GM21423 (cell line): ENCODE results near the gene BCAR3.

Experiments
- ATAC-seq: cut with Tn5 transposase; IDR thresholded peaks from one replicate; pipeline ENCODE4 v1.9.1; 2021; ENCODE audit warnings: mild to moderate bottlenecking, moderate library complexity; ENCODE audit not compliant: unreplicated experiment

Gene BCAR3

DNA sequence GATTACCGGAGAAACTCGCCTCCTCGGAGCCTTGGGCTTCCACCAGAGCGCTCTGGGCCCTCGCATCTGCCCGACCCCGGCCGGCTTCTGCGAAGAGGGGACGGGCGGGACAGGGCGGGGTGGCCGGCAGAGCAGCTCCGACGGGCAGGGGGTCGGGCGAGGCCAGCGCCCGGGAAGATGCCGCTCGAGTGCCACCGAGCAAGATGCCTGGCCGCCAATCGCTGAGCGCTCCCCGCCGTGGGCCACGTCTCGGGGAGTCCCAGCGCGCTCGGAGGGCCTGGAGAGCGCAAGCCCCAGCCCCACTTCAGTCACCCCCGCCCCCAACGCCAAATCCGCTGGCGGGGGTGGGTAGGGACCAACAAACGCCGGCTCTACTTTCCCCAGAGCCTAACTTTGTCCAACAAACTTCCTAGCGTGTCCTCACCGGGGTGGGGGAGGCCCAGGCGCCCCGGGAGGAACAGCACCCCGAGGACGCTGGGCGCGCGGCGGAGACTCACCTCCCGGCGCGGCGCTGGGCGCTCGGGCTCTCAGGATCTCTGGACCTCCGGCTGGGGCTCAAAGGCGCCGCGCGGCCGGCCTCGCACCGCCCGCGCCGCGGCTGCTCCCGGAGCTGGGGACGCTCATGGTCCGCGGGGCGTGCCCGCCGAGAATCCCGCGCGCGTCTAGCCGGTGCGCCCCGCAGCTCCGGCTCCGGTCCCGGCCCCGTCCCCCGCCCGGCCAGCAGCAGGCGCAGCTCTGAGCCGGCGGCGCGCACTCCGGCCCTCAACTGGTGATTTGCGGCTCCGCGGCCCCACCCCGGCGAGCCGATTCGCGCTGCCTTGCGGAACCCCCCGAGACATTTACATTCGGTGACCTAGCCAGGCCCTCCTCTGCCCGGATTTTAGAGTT is at the start of gene BCAR3:
Gene BCAR3 (minus strand): TSS at position 737 of the 888 bp plus-strand sequence. CDS start 6,907 bp downstream, outside the sequence.
- ATAC-seq: peak; percentile 68

DNA sequence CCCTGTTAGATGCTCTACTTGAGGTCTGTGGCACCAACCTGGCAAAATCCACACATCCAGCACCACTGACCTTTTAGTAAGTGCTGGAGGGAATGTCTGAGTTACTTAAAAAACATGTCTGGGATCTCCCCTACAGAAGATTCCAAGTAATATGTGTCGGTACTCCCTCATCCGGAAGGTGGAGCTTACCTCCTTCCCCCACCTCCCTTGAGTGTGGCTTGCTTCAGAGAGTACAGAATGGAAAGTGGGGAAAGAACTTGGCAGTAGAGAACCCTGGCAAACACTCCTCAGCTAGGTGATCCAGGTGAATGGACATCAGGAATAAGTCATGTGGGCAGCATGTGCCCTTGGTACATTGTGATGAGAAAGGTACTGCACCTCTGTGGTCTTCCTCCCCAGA is 49.0 kb upstream of the BCAR3 start:
- no peak for ATAC-seq

DNA sequence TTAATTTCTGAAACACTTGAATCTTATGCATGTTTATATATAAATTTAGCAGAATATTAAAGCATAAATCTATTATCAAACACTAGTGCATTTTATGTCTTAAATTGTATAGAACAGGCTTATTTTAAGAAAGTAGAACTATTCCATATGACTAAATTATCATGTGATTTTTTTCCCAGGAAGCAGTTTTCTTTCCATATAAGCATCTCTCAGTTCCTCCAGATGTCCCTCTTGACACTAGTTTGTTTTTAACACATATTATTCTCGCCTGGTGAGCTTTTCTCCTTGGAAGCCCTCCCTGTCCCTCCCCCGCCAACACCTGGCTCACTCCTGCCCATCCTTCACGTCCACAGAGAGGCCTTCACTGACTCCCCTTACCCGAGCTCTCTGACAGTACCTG is 48.3 kb upstream of the BCAR3 start:
- ATAC-seq: no peak

GRCh38 chr1:93729502-93729901 is 47.9 kb upstream of the BCAR3 start:
- no peak for ATAC-seq

GRCh38 chr1:93728480-93729131 is 47.0 kb upstream of the BCAR3 start:
- no peak for ATAC-seq

DNA sequence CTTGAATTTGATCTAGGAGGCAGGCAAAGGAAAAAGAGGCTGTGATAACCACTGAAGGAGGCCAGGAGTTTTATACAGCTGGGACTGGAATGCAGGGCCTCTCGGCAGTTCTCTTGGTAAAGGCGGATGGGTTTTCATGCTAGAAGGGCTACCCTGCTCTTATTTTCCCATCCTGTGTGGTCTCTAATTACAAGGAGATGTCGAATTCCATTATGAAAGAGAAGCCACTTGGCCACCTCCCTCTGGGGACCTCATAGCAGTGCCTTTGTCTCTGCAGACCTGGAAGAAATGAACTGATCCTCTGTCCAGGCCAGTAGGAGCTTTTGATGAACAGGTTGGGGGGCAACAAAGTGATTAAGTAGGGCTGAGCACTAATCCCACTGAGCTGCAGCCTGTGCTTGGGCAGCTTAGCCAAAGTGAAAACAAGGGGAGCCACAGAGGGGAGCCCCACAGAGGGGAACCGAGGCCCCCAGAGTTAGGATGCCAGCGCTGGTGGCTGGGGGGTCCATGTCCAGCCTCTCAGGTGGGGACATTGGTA is 42.2 kb upstream of the BCAR3 start:
- no peak for ATAC-seq

- ATAC-seq: no peak
Observed at GRCh38 chr1:93723110-93723509, 41.5 kb upstream of the BCAR3 start.

- ATAC-seq: no peak
Observed at GRCh38 chr1:93722081-93723031, 40.7 kb upstream of the BCAR3 start.

- ATAC-seq: no peak
Observed at GRCh38 chr1:93720956-93721626, 39.5 kb upstream of the BCAR3 start.

- no peak for ATAC-seq
Observed at GRCh38 chr1:93717640-93718039, 36.0 kb upstream of the BCAR3 start.

DNA sequence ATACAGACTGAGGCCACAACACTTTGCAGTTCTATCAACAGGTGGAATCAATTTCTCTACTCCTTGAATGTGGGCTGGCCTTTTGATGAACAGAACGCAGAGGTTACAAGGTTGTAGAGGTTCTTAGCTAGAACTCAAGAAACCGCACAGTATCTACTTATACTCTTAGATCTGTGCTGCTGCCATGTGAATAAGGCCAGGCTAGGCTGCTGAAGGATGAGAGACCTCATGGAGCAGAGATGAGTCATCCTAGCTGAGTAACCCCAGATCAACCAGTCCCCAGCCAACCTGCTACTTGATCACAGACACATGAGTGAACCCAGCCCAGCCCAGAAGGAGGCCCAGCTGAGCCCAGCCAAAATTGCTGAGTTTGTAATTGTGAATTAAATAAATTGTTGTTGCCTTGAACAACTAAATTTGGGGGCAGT is 35.3 kb upstream of the BCAR3 start:
- ATAC-seq: no peak

DNA sequence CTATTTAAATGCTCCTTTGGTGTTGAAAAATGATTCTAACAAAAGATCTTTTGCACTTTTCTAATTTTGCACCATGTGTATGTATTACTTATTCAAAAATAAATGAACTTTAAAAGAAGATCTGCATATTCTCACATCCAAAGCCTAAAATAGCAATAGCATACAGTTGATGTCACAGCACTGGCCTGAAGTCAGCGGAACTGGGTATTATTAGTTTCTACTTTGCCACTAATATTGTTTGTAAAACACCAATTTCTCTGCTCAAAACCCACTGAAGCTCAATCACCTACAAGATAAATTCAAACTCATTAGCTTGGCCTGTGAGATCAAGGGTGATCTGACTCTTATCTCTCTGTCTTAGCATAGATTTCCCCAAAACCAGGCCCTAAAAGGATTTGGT is 34.5 kb upstream of the BCAR3 start:
- ATAC-seq: peak; percentile 24

DNA sequence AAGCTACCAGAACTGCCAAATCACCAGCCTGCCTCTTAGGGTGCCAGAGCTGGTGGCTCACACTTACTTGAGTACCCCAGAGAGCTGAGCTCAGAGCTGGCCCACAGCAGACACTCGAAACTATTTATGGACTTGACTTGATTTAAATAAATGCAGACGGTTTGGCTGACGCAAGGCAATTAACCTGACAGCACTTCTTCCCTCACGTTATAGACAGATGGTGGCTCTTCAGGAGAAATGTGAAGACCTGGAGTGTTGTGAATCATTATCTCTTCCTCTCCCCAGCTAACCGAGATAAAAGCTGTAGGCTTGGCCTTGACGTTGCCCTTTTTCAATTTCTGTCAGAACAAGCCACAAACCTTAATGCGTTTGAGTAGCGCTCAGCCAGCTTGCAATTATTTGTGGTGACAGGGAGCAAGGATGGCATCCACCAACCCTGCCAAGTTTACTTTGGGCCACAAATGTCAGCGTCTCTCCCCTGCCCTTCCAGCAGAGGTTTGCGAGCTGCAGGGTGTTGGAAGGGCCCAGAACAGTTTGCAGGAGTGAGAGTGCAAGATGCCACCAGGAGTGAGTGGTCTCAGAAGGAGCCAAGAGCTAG is 34.0 kb upstream of the BCAR3 start:
- peak; percentile 41 for ATAC-seq

GRCh38 chr1:93714356-93714755 is 32.7 kb upstream of the BCAR3 start:
- no peak for ATAC-seq

- ATAC-seq: no peak
Observed at GRCh38 chr1:93713341-93713740, 31.7 kb upstream of the BCAR3 start.

GRCh38 chr1:93712741-93713140 is 31.1 kb upstream of the BCAR3 start:
- ATAC-seq: no peak

GRCh38 chr1:93710499-93711453 is 29.1 kb upstream of the BCAR3 start:
- ATAC-seq: no peak

GRCh38 chr1:93708734-93709481 is 27.3 kb upstream of the BCAR3 start:
- ATAC-seq: peak; percentile 20
